ENCODE results near the gene PAQR6. TPM values are rescaled to one million over a fixed set of nuclear protein-coding genes. Genes with fewer than 3 reads are reported as not detected.

PAQR6 gene
- total RNA-seq, 1 donor from 2014 or later, result 12.0 TPM

GRCh38 chr1:156212833-156213643 is 34.8 kb downstream of the PAQR6 start, which contains the start of gene PMF1:
PMF1 (plus strand) TSS chr1:156213007; CDS start chr1:156213016, 9 bp downstream.
- no peak for TF ChIP-seq CTCF (IDR thresholded peaks at IDR 0.05)
- H3K4me1 Mint-ChIP-seq (ENCODE audit: unreplicated experiment), result peaks cover 19% of the 10 kb centered on the region
- peak within 1 kb of the TSS; percentile 93 for H3K4me3 Mint-ChIP-seq (ENCODE audit: unreplicated experiment)
- H3K9me3 Mint-ChIP-seq (ENCODE audit: unreplicated experiment), result no peaks in the 10 kb centered on the region
- H3K36me3 Mint-ChIP-seq (ENCODE audit: unreplicated experiment), result peaks cover 15% of the 10 kb centered on the region
- H3K27me3 Mint-ChIP-seq (ENCODE audit: unreplicated experiment), result no peaks in the 10 kb centered on the region
- peak; percentile 98 for DNase-seq (ENCODE audit: extremely low spot score, unreplicated experiment)
- peak within 1 kb of the TSS; percentile 99 for H3K27ac Mint-ChIP-seq (ENCODE audit: unreplicated experiment)

GRCh38 chr1:156212130-156212529 is 35.7 kb downstream of the PAQR6 start:
- H3K27me3 Mint-ChIP-seq (ENCODE audit: unreplicated experiment), result no peaks in the 10 kb centered on the region
- H3K9me3 Mint-ChIP-seq (ENCODE audit: unreplicated experiment), result no peaks in the 10 kb centered on the region
- peak overlapping the region; percentile 99 for H3K27ac Mint-ChIP-seq (ENCODE audit: unreplicated experiment)
- no peak for DNase-seq (ENCODE audit: extremely low spot score, unreplicated experiment)
- peaks cover 18% of the 10 kb centered on the region for H3K36me3 Mint-ChIP-seq (ENCODE audit: unreplicated experiment)
- H3K4me1 Mint-ChIP-seq (ENCODE audit: unreplicated experiment), result peaks cover 19% of the 10 kb centered on the region
- TF ChIP-seq CTCF (IDR thresholded peaks at IDR 0.05), result no peak
- peak overlapping the region; percentile 93 for H3K4me3 Mint-ChIP-seq (ENCODE audit: unreplicated experiment)

GRCh38 chr1:156211243-156211642 is 36.6 kb downstream of the PAQR6 start:
- H3K27me3 Mint-ChIP-seq (ENCODE audit: unreplicated experiment), result no peaks in the 10 kb centered on the region
- H3K4me3 Mint-ChIP-seq (ENCODE audit: unreplicated experiment), result no peak overlapping the region
- H3K36me3 Mint-ChIP-seq (ENCODE audit: unreplicated experiment), result peaks cover 18% of the 10 kb centered on the region
- DNase-seq (ENCODE audit: extremely low spot score, unreplicated experiment), result no peak
- TF ChIP-seq CTCF (IDR thresholded peaks at IDR 0.05), result no peak
- no peak overlapping the region for H3K27ac Mint-ChIP-seq (ENCODE audit: unreplicated experiment)
- peaks cover 19% of the 10 kb centered on the region for H3K4me1 Mint-ChIP-seq (ENCODE audit: unreplicated experiment)
- no peaks in the 10 kb centered on the region for H3K9me3 Mint-ChIP-seq (ENCODE audit: unreplicated experiment)

GRCh38 chr1:156204686-156205085 is 43.2 kb downstream of the PAQR6 start:
- H3K9me3 Mint-ChIP-seq (ENCODE audit: unreplicated experiment), result no peaks in the 10 kb centered on the region

More at GRCh38 chr1:156204686-156205085, 43.2 kb downstream of the PAQR6 start:
- no peak for TF ChIP-seq CTCF (IDR thresholded peaks at IDR 0.05)
- no peak overlapping the region for H3K4me3 Mint-ChIP-seq (ENCODE audit: unreplicated experiment)
- peaks cover 1% of the 10 kb centered on the region for H3K4me1 Mint-ChIP-seq (ENCODE audit: unreplicated experiment)
- peaks cover 24% of the 10 kb centered on the region for H3K36me3 Mint-ChIP-seq (ENCODE audit: unreplicated experiment)
- no peak for DNase-seq (ENCODE audit: extremely low spot score, unreplicated experiment)
- no peaks in the 10 kb centered on the region for H3K27me3 Mint-ChIP-seq (ENCODE audit: unreplicated experiment)
- no peak overlapping the region for H3K27ac Mint-ChIP-seq (ENCODE audit: unreplicated experiment)
